Endothelial cell of umbilical vein (primary cell): Measurements from ENCODE around the gene RNF224. TPM values are rescaled to one million over a fixed set of nuclear protein-coding genes. Genes with fewer than 3 reads are reported as not detected.
A peak's percentile ranks its signal among the peaks of the same experiment; 100 is the strongest.
"Not testable (repeated sequence)": the region's sequence is repeated elsewhere in the genome, so short reads cannot be mapped to it uniquely, and the experiment has no call there.

Source experiments
- BruUV-seq: library from RNA; stranded (reverse); fragments of 400-500 nt; replicated peaks from 2 replicates; lab custom pipeline; 2021; lab: Mats Ljungman, UMichigan
- CTCF ChIA-PET: fragments of 300-600, 350-600 bp; sonication (Branson Sonifier 250); formaldehyde crosslinking; loops from one replicate; lab custom pipeline; 2021; ENCODE audit warnings: antibody characterized with exemption, inconsistent platforms; lab: Charles Lee
- POLR2A ChIA-PET: fragments of 300-600, 350-600 bp; sonication (Branson Sonifier 250); formaldehyde crosslinking; loops from one replicate; lab custom pipeline; 2021; ENCODE audit warnings: antibody characterized with exemption, inconsistent platforms; lab: Charles Lee
- DNase-seq: peaks from one replicate; pipeline ENCODE4 v3.0.0-alpha.2; 2011; ENCODE audit warnings: low read depth, low spot score
- FAIRE-seq: peaks from 2 replicates; lab custom pipeline; 2011; peaks lifted over from hg19 to GRCh38; lab: Jason Lieb, UNC
- H2AFZ ChIP-seq: 2 replicates; pipeline ENCODE4 v1.6.0; 2012; ENCODE audit warnings: low read depth, low read length, control low read depth, inconsistent platforms
- H3K27ac ChIP-seq: 2 replicates; pipeline ENCODE4 v1.5.1; 2011; ENCODE audit warnings: low read depth, mild to moderate bottlenecking, control low read depth, low read length, moderate library complexity; ENCODE audit not compliant: insufficient read depth
- H3K27me3 ChIP-seq, 2 experiments: 2 replicates each; pipeline versions ENCODE4 v1.6.0 to v1.6.1; 2011; ENCODE audit warnings: low read length in 2 of 2, mixed read lengths in 1 of 2; ENCODE audit not compliant: control insufficient read depth in 2 of 2, insufficient read depth in 2 of 2
- H3K36me3 ChIP-seq, 2 experiments: 2 replicates in 1 of 2; 3 replicates in 1 of 2; pipeline ENCODE4 v1.5.1; 2011; ENCODE audit warnings: low read length in 2 of 2, mild to moderate bottlenecking in 1 of 2, moderate library complexity in 1 of 2; ENCODE audit not compliant: control insufficient read depth in 2 of 2, insufficient read depth in 2 of 2; ENCODE audit errors: extremely low read depth in 1 of 2
- H3K4me1 ChIP-seq: 3 replicates; pipeline ENCODE4 v1.5.1; 2011; ENCODE audit warnings: mild to moderate bottlenecking, low read length; ENCODE audit not compliant: control insufficient read depth, insufficient read depth; ENCODE audit errors: extremely low read depth
- H3K4me2 ChIP-seq: 2 replicates; pipeline ENCODE4 v1.6.1; 2011; ENCODE audit warnings: low read length, control low read depth, mixed read lengths; ENCODE audit not compliant: insufficient read depth
- H3K4me3 ChIP-seq, 3 experiments: fragments of 200-600 bp in 1 of 3; sonication (generic), shearing (Covaris generic) in 1 of 3; replicated peaks in 1 of 3; 2 replicates each; pipeline ENCODE4 v1.5.1; 2011 to 2016; ENCODE audit warnings: control low read depth in 3 of 3, low read length in 3 of 3, mild to moderate bottlenecking in 2 of 3, inconsistent platforms in 1 of 3, low read depth in 1 of 3, moderate library complexity in 1 of 3; ENCODE audit not compliant: insufficient read depth in 1 of 3
- H3K79me2 ChIP-seq: 2 replicates; pipeline ENCODE4 v1.6.0; 2012; ENCODE audit warnings: low read length, inconsistent platforms; ENCODE audit not compliant: control insufficient read depth, insufficient read depth
- H3K9ac ChIP-seq: replicated peaks from 2 replicates; pipeline ENCODE3; 2011; ENCODE audit warnings: low read length, control low read depth; ENCODE audit not compliant: insufficient read depth; ENCODE audit errors: extremely low read depth
- H3K9me1 ChIP-seq: replicated peaks from 3 replicates; pipeline ENCODE4 v1.6.0; 2011; ENCODE audit warnings: mild to moderate bottlenecking, low read length; ENCODE audit not compliant: control insufficient read depth, insufficient read depth; ENCODE audit errors: extremely low read depth
- H3K9me3 ChIP-seq: replicated peaks from 2 replicates; pipeline ENCODE4 v1.5.1; 2012; ENCODE audit warnings: low read length, inconsistent platforms; ENCODE audit not compliant: control insufficient read depth, insufficient read depth
- H4K20me1 ChIP-seq: replicated peaks from 2 replicates; pipeline ENCODE3; 2011; ENCODE audit warnings: mild to moderate bottlenecking, low read length; ENCODE audit not compliant: control insufficient read depth, insufficient read depth; ENCODE audit errors: extremely low read depth
- EZH2 ChIP-seq: IDR thresholded peaks from 2 replicates; pipeline ENCODE4 v1.6.1; 2012; ENCODE audit warnings: borderline replicate concordance, low read depth, mild to moderate bottlenecking, moderate library complexity, low read length, inconsistent platforms; ENCODE audit not compliant: severe bottlenecking
- FOS ChIP-seq: IDR thresholded peaks from 2 replicates; pipeline ENCODE4 v1.6.1; 2011; ENCODE audit warnings: mild to moderate bottlenecking, low read length, moderate library complexity, borderline replicate concordance; ENCODE audit not compliant: insufficient read depth
- GATA2 ChIP-seq: IDR thresholded peaks from 2 replicates; pipeline ENCODE4 v1.7.0; 2011; ENCODE audit warnings: low read depth, mild to moderate bottlenecking, moderate library complexity, mixed read lengths, low read length; ENCODE audit not compliant: insufficient read length, insufficient read depth
- JUN ChIP-seq: IDR thresholded peaks from 2 replicates; pipeline ENCODE4 v1.6.1; 2011; ENCODE audit warnings: borderline replicate concordance, low read depth; ENCODE audit not compliant: insufficient read length, insufficient read depth
- MYC ChIP-seq: IDR thresholded peaks from one replicate; pipeline ENCODE4 v1.6.1; 2011; ENCODE audit warnings: mild to moderate bottlenecking, low read depth, low read length
- POLR2A ChIP-seq: IDR thresholded peaks from 2 replicates; pipeline ENCODE4 v1.6.1; 2012; ENCODE audit warnings: low read depth, mild to moderate bottlenecking, control low read depth, low read length
- POLR2AphosphoS5 ChIP-seq: IDR thresholded peaks from 2 replicates; pipeline ENCODE4 v1.6.1; 2012; ENCODE audit warnings: low read depth, mild to moderate bottlenecking, control low read depth, low read length, moderate library complexity; ENCODE audit not compliant: insufficient read depth
- dilution Hi-C: fragments of 300-500 bp; cut with MboI; formaldehyde crosslinking; loops from one replicate; pipeline ENCODE4 v1.15.0; 2019; ENCODE audit warnings: low sequenced_read_pairs; ENCODE audit not compliant: extremely low pct_ligation_motif_present
- intact Hi-C: fragments of 100-400 bp; cut with micrococcal nuclease; formaldehyde crosslinking; loops from one replicate; pipeline ENCODE4 v1.10.0; 2022
- polyA plus RNA-seq, 4 experiments: library from polyadenylated mRNA; depleted of rRNA in 3 of 4; stranded (reverse) in 3 of 4; unstranded in 1 of 4; fragments of >200 nt; gene quantifications; 2 replicates each; pipeline versions ENCODE4 v1.2.1 to v1.2.3, GENCODE V29; 2011 to 2012; ENCODE audit warnings: missing spikeins in 1 of 4
- total RNA-seq: library from RNA; stranded (reverse); gene quantifications from 2 replicates; pipeline ENCODE4 v1.2.3, GENCODE V29; 2021
- TF ChIP-seq, protein P1 (sequence below), 2 donors: IDR thresholded peaks; 1 replicate in 1 of 2; 2 replicates in 1 of 2; pipeline ENCODE4 v1.5.1; 2011; ENCODE audit warnings: low read length in 2 of 2, mild to moderate bottlenecking in 2 of 2, moderate library complexity in 2 of 2, control low read depth in 1 of 2, inconsistent platforms in 1 of 2, low read depth in 1 of 2; ENCODE audit not compliant: insufficient read depth in 1 of 2; ENCODE audit errors: extremely low read depth in 1 of 2
- TF ChIP-seq, protein P2 (sequence below): IDR thresholded peaks from 2 replicates; pipeline ENCODE4 v1.6.1; 2011; ENCODE audit not compliant: insufficient read depth, insufficient read length

The RNF224 gene
- total and polyA plus RNA-seq, 2 donors (not counting 3 experiments of a cell fraction or from before 2014, with no cell fraction given): not detected

DNA sequence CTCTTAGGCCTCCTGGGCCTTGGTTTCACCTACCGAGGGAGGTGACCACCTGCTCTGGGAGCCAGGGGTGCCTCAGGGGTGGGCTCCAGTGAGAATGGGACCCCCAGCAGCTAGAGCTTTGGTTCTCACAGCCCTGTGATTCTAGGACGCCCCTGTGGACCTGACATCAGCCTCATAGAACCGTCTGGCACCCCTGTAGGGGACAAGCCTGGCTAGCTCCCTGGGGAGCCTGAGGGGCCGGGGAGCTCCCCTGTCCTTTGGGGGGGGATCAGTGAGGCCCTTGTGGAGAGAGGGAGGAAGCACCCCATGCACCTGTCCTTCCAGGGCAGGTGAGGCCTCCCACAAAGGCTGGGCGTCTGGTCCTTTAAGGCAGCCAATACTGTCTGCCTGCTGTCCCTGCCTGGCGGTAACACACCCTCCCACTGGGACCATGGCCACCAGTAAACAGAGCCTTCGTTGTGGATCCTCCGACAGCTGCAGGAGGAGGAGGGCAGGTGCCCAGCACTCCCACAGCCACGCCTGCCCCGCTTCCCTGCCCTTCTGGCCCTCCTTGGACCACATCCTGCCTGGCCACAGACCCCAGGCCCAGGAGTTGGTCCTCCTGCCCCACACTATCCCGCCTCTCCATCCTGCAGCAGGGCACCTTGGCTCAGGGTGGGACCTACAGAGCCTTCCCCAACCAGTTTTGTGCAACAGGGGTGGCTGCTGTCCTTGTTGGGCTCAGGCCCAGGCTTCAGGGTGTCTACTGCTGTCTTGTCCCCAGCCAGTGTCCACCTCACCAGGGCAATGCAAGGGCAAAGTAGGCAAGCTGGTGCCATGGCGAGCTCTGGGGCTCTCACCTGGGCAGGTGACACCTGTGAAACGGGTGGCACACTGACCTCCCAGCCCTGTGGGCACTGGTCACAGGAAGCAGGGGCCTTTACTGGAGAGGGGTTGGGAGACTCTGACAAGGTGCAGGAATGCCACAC, 10.7 kb downstream of the RNF224 start:
- Histone ChIP-seq H3K9ac (no peak overlapping the region), H3K36me3 (peaks cover 5 to 7% of the 10 kb centered on the region in 2 experiments), H3K9me1 (no peaks in the 10 kb centered on the region), H3K4me2 (no peak overlapping the region), H3K4me3 (no peak overlapping the region), H3K4me1 (peaks cover 9% of the 10 kb centered on the region), H3K27me3 (no peaks in the 10 kb centered on the region), H2AFZ (no peak overlapping the region), H3K9me3 (no peaks in the 10 kb centered on the region), H4K20me1 (no peaks in the 10 kb centered on the region), H3K79me2 (peaks cover 20% of the 10 kb centered on the region), H3K27ac (no peak overlapping the region)
- dilution Hi-C loops: no loop called here
- no peak for DNase-seq
- POLR2A ChIA-PET: no interaction called here
- FAIRE-seq: no peak
- TF ChIP-seq, protein P1, sequence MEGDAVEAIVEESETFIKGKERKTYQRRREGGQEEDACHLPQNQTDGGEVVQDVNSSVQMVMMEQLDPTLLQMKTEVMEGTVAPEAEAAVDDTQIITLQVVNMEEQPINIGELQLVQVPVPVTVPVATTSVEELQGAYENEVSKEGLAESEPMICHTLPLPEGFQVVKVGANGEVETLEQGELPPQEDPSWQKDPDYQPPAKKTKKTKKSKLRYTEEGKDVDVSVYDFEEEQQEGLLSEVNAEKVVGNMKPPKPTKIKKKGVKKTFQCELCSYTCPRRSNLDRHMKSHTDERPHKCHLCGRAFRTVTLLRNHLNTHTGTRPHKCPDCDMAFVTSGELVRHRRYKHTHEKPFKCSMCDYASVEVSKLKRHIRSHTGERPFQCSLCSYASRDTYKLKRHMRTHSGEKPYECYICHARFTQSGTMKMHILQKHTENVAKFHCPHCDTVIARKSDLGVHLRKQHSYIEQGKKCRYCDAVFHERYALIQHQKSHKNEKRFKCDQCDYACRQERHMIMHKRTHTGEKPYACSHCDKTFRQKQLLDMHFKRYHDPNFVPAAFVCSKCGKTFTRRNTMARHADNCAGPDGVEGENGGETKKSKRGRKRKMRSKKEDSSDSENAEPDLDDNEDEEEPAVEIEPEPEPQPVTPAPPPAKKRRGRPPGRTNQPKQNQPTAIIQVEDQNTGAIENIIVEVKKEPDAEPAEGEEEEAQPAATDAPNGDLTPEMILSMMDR (IDR thresholded peaks at IDR 0.05; ENCODE audit: extremely low read depth in 1 of 2, insufficient read depth in 1 of 2, low read depth in 1 of 2, low read length in 2 of 2): no peak
- TF ChIP-seq FOS (no peak), EZH2 (no peak), MYC (no peak), POLR2AphosphoS5 (no peak), POLR2A (no peak), GATA2 (no peak), JUN (no peak)
- TF ChIP-seq, protein P2, sequence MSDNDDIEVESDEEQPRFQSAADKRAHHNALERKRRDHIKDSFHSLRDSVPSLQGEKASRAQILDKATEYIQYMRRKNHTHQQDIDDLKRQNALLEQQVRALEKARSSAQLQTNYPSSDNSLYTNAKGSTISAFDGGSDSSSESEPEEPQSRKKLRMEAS: no peak
- intact Hi-C loops: loop anchor here (2.0 to 5.0 kb wide), 2 partner anchors 15 to 451 kb away; partner anchors contain the start of gene RNF208
- BruUV-seq: no TSS peak
- CTCF ChIA-PET: interaction anchor here (1.0 to 2.5 kb wide), 6 partner anchors 13 to 209 kb away, joined by 3 to 63 read pairs (median 10); partner anchors contain the start of genes CYSRT1, NDOR1, NELFB and RNF208

DNA sequence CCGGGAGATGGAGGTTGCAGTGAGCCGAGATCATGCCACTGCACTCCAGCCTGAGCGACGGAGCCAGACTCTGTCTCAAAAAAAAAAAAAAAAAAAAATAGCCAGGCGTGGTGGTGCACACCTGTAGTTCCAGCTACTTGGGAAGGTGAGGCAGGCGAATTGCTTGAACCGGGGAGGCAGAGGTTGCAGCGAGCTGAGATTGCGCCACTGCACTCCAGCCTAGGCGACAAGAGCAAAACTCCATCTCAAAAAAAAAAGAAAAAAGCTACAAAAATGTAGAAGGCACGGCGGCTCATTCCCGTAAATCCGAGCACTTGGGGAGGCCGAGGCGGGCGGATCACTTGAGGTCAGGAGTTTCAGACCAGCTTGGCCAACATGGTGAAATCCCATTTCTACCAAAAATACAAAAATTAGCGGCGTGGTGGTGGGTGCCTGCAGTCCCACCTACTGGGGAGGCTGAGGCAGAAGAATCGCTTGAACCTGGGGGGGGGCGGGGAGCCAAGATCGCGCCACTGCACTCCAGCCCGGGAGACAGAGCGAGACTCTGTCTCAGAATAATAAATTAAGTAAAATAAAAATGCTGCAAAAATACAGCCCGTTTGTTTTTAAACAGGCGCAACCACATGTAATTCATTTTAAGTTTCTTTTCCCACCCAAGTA, 12.4 kb downstream of the RNF224 start:
- peaks cover 25% of the 10 kb centered on the region for H3K79me2 ChIP-seq
- H4K20me1 ChIP-seq, H3K27me3 ChIP-seq, dilution Hi-C loops, FAIRE-seq, H3K9me1 ChIP-seq, H2AFZ ChIP-seq, H3K9me3 ChIP-seq, DNase-seq: not testable (repeated sequence)
- H3K4me3 ChIP-seq: peak overlapping the region; percentile 51 to 76 (median 65)
- CTCF ChIA-PET: interaction anchor here (1.1 to 2.1 kb wide), 7 partner anchors 12 to 193 kb away, joined by 3 to 7 read pairs (median 4); partner anchors contain the start of genes DPP7, NELFB, NRARP and RNF224
- H3K36me3 ChIP-seq: peaks cover 6 to 16% of the 10 kb centered on the region in 2 experiments
- BruUV-seq: TSS peak; percentile 19
- intact Hi-C loops: loop anchor here (1.0 to 5.0 kb wide), 3 partner anchors 16 to 452 kb away; partner anchors contain the start of genes NELFB and TPRN
- peak overlapping the region; percentile 71 for H3K27ac ChIP-seq
- H3K9ac ChIP-seq: peak overlapping the region; percentile 62
- H3K4me2 ChIP-seq: peak overlapping the region; percentile 71
- peaks cover 13% of the 10 kb centered on the region for H3K4me1 ChIP-seq
- POLR2A ChIA-PET: interaction anchor here (0.5 to 5.0 kb wide), 8 partner anchors 13 to 248 kb away, joined by 4 to 66 read pairs (median 8); partner anchors contain the start of genes ANAPC2, MAN1B1, NELFB and PAXX
